ENCODE measurements around the gene MIF.

MIF gene

DNA sequence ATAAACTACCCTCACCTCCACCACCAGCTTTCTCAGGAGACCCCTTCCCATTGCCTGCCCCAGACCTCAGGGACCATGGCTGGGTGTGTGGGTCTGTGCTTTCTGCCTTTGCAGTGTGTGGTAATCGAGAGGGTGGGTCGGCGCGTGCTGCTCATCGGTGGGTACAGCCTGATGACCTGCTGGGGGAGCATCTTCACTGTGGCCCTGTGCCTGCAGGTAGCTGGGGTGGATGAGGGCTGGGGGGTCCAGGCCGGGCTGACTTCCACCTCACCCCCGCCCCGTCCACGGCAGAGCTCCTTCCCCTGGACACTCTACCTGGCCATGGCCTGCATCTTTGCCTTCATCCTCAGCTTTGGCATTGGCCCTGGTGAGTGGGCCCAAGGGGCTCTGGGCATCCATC is 10.5 kb upstream of the MIF start:
- no peak overlapping the region for H3K4me3 Mint-ChIP-seq
- H3K9me3 Mint-ChIP-seq = no peaks in the 10 kb centered on the region
- H3K36me3 Mint-ChIP-seq (ENCODE audit: low read depth) = peaks cover 46% of the 10 kb centered on the region
- H3K27me3 Mint-ChIP-seq (ENCODE audit: low read depth) = no peaks in the 10 kb centered on the region
- H3K27ac Mint-ChIP-seq = no peak overlapping the region
- H3K4me1 Mint-ChIP-seq = no peaks in the 10 kb centered on the region
- TF ChIP-seq, protein P1, sequence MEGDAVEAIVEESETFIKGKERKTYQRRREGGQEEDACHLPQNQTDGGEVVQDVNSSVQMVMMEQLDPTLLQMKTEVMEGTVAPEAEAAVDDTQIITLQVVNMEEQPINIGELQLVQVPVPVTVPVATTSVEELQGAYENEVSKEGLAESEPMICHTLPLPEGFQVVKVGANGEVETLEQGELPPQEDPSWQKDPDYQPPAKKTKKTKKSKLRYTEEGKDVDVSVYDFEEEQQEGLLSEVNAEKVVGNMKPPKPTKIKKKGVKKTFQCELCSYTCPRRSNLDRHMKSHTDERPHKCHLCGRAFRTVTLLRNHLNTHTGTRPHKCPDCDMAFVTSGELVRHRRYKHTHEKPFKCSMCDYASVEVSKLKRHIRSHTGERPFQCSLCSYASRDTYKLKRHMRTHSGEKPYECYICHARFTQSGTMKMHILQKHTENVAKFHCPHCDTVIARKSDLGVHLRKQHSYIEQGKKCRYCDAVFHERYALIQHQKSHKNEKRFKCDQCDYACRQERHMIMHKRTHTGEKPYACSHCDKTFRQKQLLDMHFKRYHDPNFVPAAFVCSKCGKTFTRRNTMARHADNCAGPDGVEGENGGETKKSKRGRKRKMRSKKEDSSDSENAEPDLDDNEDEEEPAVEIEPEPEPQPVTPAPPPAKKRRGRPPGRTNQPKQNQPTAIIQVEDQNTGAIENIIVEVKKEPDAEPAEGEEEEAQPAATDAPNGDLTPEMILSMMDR (IDR thresholded peaks at IDR 0.05; ENCODE audit: unreplicated experiment in 3 of 3) = no peak

DNA sequence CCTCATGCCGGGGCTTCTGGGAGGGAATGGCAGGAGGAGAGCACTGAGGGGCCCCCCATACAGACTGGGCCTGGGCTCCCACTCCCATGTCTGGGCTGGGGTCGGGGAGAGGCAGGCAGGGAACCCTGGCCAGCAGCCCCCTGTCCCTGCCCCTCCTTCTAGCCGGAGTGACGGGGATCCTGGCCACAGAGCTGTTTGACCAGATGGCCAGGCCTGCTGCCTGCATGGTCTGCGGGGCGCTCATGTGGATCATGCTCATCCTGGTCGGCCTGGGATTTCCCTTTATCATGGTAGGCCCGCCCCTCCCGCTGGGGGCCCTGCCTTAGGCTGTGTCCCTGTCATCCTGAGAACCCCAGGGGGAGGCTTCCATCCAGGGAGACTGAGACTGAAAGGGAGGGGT is 10.0 kb upstream of the MIF start:
- Mint-ChIP-seq H3K27me3 (ENCODE audit: low read depth) (no peaks in the 10 kb centered on the region), H3K4me3 (no peak overlapping the region), H3K36me3 (ENCODE audit: low read depth) (peaks cover 44% of the 10 kb centered on the region), H3K4me1 (no peaks in the 10 kb centered on the region), H3K9me3 (no peaks in the 10 kb centered on the region), H3K27ac (no peak overlapping the region)
- TF ChIP-seq, protein P1 (IDR thresholded peaks at IDR 0.05; ENCODE audit: unreplicated experiment in 3 of 3) = no peak

DNA sequence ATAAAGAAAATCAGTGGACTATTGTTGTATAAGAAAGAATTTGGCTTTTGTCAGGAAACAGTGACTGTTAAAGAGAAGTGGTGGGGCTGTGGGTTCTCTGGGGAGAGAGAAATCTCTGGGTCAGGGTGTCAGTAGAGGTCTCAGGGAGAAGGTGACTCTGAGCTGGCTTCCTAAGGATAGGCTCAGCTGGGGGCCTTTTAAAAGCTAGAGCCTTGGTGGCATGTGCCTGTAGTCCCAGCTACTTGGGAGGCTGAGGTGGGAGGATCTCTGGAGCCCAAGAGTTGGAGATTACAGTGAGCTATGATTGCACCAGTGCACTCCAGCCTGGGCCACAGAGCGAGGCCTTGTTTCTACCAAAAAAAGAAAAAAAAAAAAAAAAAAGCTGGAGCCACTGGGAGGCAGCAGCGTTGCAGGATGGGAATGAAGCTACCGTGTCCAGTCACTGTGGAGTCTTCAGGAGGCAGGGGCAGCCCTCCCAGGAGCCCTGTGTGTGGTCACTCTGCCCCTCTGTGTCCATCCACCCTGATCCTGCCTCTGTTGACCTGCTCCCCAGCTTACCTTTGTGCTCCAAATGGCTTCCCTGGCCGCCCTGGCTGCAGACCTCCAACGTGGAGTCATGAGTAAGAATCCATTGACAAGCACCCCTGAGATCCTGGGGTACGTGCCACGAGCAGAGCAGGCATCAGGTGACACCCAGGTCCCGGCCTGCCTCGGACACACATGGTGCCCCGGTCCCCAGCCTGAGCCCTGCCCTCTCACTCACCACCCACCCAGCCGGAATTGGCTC is 5.4 kb upstream of the MIF start:
- TF ChIP-seq, protein P1 (IDR thresholded peaks at IDR 0.05; ENCODE audit: unreplicated experiment in 3 of 3) = no peak

DNA sequence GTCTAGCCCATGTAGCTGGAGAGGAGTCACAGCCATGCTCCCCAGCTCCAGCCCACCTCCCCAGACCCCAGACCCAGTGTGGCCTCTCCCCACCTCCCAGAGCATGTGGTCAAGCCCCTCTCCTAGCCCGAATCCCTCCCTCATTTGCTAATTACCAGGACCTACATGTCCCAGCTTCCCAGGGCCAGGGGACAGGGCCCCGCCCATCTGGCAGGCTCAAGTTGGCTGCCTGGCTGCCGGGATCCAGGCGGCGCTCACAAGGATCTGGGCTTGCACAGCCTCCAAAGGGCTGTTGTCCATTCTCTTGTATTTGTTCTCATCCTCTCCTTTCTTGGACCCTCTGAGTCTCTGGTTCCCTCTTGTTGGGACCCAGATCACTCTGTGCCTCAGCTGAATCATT is 4.6 kb upstream of the MIF start:
- Mint-ChIP-seq H3K4me1 (peaks cover 14% of the 10 kb centered on the region), H3K36me3 (ENCODE audit: low read depth) (peaks cover 15% of the 10 kb centered on the region), H3K4me3 (no peak overlapping the region), H3K27me3 (ENCODE audit: low read depth) (no peaks in the 10 kb centered on the region), H3K9me3 (no peaks in the 10 kb centered on the region), H3K27ac (no peak overlapping the region)
- TF ChIP-seq, protein P1 (IDR thresholded peaks at IDR 0.05; ENCODE audit: unreplicated experiment in 3 of 3) = no peak

More for the DNA sequence above, 5.4 kb upstream of the MIF start:
- Mint-ChIP-seq H3K4me3 (no peak overlapping the region), H3K4me1 (peaks cover 13% of the 10 kb centered on the region), H3K27me3 (ENCODE audit: low read depth) (no peaks in the 10 kb centered on the region), H3K9me3 (no peaks in the 10 kb centered on the region), H3K27ac (no peak overlapping the region), H3K36me3 (ENCODE audit: low read depth) (peaks cover 16% of the 10 kb centered on the region)

DNA sequence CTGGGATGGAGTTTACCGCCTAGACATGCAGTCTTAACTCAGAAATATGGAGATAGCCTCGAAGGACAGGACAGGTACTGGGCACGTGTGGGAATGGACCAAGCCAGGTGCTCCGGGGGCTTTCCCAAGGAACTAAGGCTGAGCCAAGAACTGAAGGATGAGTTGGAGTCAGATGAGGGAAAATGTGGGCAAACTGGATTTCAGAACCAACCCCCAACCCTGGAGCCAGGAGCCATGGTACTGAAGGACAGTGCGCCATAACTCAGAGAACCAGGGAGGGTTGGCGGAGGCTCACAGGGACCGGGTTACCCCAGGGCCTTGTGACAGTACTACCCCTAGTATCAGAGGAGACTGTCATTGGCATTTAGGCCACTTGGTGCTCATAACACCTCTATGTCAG is 2.5 kb upstream of the MIF start:
- Mint-ChIP-seq H3K4me3 (peak overlapping the region; percentile 82 to 98 (median 96)), H3K4me1 (peaks cover 21% of the 10 kb centered on the region), H3K27me3 (ENCODE audit: low read depth) (no peaks in the 10 kb centered on the region), H3K9me3 (no peaks in the 10 kb centered on the region), H3K27ac (no peak overlapping the region), H3K36me3 (ENCODE audit: low read depth) (peaks cover 10% of the 10 kb centered on the region)
- TF ChIP-seq, protein P1 (IDR thresholded peaks at IDR 0.05; ENCODE audit: unreplicated experiment in 3 of 3) = no peak

DNA sequence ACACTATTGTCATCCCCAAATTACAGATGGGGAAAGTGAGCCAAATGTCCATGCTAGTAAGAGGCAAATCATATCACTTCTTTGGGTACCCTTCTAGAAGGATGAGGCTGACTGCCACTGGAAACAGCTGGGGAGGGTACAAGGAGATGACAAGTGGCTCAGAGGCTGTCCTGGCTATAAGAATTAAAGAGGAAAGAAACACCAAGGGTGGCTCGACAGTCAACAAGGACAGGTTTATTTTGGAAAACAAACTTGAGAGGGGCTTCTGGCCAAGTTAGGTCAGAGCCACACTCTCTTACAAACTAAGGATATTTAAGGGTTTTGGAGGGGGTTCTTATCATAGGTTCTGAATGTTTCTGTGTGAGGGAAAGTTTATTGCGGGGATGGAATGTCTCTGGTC is 2.1 kb upstream of the MIF start:
- Mint-ChIP-seq H3K27ac (peak overlapping the region; percentile 79 to 98 (median 92)), H3K9me3 (no peaks in the 10 kb centered on the region), H3K4me3 (peak overlapping the region; percentile 82 to 98 (median 96)), H3K36me3 (ENCODE audit: low read depth) (peaks cover 13% of the 10 kb centered on the region), H3K4me1 (peaks cover 23% of the 10 kb centered on the region), H3K27me3 (ENCODE audit: low read depth) (no peaks in the 10 kb centered on the region)
- TF ChIP-seq, protein P1 (IDR thresholded peaks at IDR 0.05; ENCODE audit: unreplicated experiment in 3 of 3) = no peak

All from nephron (organoid).